ENCODE data around the gene C16orf86.
"Not testable (repeated sequence)": the region's sequence is repeated elsewhere in the genome, so short reads cannot be mapped to it uniquely, and the experiment has no call there.

Gene C16orf86

GRCh38 chr16:67685388-67686112 is 18.9 kb downstream of the C16orf86 start:
- DNase-seq (ENCODE audit: low read depth in 2 of 3, low spot score in 2 of 3) = no peak

GRCh38 chr16:67693517-67694285 is 27.1 kb downstream of the C16orf86 start:
- DNase-seq (ENCODE audit: low read depth in 2 of 3, low spot score in 2 of 3) = not testable (repeated sequence)

DNA sequence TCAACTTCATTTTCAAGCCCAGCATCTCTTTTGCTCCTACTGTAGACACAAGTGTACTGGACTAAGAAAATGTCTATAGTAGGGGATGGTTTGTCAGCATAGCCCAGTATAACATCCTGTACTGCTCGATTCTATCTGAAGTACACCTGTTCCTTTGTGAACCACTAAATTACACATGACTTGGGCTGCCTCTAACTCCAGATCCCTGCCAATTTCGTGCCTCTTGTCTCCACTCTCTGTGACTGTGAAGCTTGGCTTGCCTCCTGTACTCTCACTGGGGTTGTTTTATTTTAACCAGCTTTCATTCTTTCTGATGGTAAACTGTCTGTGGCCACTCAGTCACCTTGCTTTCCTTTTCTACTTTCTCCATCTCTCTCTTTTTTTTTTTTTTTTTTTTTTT is 28.0 kb downstream of the C16orf86 start:
- no peak for DNase-seq (ENCODE audit: low read depth in 2 of 3, low spot score in 2 of 3)

DNA sequence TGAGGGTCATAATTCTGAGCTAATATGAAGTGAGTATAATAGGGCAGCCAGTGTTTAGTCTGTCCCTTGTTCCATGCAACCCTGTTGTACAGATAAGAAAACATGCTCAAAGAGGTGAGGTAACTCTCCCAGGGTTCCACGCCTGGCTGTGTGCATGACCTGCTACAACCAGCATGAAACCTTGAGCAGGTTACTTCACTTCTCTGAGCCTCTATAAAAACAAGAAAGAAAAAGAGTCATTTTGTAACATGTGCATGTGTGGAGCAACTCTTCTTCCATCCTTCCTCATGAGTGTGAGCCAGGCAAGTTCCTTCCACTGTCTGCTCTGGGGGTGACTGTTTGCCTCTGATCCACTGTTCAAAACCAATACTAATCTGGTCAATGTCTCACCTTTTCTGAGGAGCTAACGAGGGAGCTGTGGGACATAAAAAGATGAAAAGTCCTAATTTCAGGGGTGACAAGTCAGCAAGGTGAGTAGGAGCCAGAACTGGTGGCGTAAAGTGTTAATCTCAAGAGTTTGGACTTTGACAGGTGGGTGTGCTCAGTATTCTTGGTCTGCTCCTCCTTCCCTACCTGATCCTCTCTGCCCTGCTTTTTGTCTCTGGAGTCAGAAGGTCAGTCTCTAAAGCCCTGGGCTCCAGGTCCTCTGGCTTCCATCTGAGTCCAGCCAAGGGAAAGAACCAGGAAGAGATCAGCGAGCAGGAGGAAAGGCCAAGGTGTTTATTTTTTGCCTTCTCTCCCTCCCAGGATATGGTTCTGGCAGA is 31.0 kb downstream of the C16orf86 start:
- no peak for DNase-seq (ENCODE audit: low read depth in 2 of 3, low spot score in 2 of 3)

- no peak for DNase-seq (ENCODE audit: low read depth in 2 of 3, low spot score in 2 of 3)
These were observed 32.7 kb downstream of the C16orf86 start for GRCh38 chr16:67699265-67699664.

- DNase-seq (ENCODE audit: low read depth in 2 of 3, low spot score in 2 of 3) = no peak
These were observed 34.8 kb downstream of the C16orf86 start for GRCh38 chr16:67701420-67701819.

DNA sequence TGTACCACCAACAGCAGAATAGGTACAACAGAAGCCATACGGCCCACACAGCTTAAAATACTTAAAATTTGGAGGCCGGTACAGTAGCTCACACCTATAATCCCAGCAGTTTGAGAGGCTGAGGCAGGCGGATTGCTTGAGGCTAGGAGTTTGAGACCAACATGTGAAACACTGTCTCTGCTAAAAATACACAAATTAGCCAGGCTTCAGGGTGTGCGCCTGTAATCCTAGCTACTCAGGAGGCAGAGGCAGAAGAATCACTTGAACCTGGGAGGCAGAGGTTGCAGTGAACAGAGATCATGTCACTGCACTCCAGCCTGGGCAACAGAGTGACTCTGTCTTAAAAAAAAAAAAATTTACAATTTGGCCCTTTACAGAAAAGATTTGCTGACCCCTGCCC is 35.5 kb downstream of the C16orf86 start:
- DNase-seq (ENCODE audit: low read depth in 2 of 3, low spot score in 2 of 3) = no peak

- DNase-seq (ENCODE audit: low read depth in 2 of 3, low spot score in 2 of 3) = no peak
These were observed 37.0 kb downstream of the C16orf86 start for GRCh38 chr16:67703626-67704025.

DNA sequence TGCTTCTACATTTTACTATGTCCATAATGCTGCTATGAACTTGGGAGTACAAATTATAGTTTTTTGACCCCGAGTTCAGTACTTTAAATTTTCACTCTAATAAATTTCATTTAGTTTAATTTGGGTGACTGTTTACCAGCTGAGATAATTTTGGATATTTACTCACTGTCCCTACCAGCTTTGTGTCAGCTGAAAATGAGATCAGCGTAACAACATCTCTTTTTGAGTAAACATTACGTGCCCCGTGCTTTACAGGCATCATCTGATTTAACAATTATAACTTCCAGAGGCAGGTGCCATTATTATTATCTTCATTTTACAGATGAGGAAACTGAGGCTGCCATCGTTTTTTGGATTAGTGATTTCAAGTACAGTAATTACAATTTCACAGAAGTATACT is 37.5 kb downstream of the C16orf86 start:
- DNase-seq (ENCODE audit: low read depth in 2 of 3, low spot score in 2 of 3) = no peak

GRCh38 chr16:67707210-67707609 is 40.6 kb downstream of the C16orf86 start:
- no peak for DNase-seq (ENCODE audit: low read depth in 2 of 3, low spot score in 2 of 3)

- DNase-seq (ENCODE audit: low read depth in 2 of 3, low spot score in 2 of 3) = no peak
These were observed 41.2 kb downstream of the C16orf86 start for GRCh38 chr16:67707790-67708189.

- no peak for DNase-seq (ENCODE audit: low read depth in 2 of 3, low spot score in 2 of 3)
These were observed 41.8 kb downstream of the C16orf86 start for GRCh38 chr16:67708368-67708771.

DNA sequence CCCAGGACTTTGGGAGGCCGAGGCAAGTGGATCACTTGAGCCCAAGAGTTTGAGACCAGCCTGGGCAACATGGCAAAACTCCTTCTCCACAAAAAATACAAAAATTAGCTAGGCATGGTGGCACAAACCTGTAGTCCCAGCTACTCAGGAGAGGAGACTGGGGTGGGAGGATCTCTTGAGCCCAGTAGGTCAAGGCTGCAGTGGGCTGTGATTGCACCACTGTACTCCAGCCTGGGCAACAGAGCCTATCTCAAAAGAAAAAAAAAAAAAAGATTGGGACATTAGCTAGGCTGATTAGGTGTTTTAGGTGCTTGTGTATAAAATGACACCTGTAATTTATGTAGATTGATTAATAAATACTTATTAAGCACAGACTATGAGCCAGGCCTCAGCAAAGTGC is 42.4 kb downstream of the C16orf86 start:
- no peak for DNase-seq (ENCODE audit: low read depth in 2 of 3, low spot score in 2 of 3)

DNA sequence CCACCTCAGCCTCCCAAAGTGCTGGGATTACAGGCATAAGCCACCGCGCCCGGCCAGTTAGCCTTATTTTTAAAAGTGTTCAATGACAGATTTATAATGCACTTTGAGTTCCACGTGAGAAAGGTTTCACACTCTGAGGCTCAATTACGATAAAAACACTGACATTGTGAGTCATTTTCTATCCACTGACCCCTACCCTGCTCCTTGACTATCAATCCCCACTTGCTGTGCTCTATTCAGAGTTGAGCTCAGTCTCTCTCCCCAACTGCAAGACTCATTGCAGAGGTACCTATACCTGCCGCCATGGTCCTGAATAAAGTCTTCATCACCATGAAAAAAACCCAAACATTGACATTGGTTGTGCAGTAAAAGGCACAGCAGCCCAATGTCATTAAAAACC is 44.0 kb downstream of the C16orf86 start:
- no peak for DNase-seq (ENCODE audit: low read depth in 2 of 3, low spot score in 2 of 3)

DNA sequence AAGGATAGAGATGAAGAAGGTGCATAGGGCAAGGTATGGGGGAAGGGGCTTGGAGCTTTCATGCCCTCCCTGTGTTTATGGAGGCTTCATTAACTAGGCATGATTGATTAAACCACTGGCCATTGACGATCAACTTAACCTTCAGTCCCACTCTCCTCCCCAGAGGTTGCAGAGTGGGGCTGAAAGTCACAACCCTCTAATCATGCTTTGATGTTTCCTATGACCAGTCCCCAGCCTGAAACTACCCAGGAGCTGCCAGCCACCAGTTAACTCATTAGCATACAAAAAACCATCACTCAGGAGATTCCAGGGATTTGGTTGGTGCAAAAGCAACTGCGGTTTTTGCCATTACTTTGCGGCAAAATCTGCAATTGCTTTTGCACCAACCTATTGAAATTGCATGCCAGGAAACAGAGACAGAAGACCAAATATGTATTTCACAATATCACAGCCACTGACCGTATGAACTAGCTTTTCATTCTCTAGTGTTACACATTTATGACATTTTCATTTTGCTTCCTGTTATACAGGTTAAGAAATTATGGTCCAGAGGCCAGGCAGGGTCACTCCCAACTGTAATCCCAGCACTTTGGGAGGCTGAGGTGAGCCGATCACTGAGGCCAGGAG is 47.1 kb downstream of the C16orf86 start:
- no peak for DNase-seq (ENCODE audit: low read depth in 2 of 3, low spot score in 2 of 3)

- DNase-seq (ENCODE audit: low read depth in 2 of 3, low spot score in 2 of 3) = no peak
These were observed 47.9 kb downstream of the C16orf86 start for GRCh38 chr16:67714522-67714921.

DNA sequence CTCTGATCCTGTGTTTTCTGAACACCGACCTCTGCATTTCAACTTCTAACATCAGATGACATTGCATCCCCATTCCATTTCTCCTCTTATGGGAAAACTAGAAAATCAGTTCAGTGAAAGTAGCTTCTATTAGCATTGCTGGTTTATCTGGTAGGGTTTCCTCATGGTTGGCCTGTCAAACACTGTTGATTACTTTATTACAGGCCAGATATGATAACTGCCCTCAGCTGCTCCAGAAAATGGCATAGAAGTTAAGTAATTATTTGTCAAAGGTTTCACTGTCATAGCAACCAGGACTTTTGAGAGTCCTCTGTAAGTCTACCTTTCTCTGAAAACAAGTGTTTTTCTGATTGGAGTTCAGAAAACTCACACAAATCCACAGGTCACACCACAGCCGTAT is 49.5 kb downstream of the C16orf86 start:
- DNase-seq (ENCODE audit: low read depth in 2 of 3, low spot score in 2 of 3) = no peak
